WTC11 (cell line): ENCODE measurements around the gene KCNJ11. TPM values are rescaled to one million over a fixed set of nuclear protein-coding genes. Genes with fewer than 3 reads are reported as not detected.

Experiments used
- ATAC-seq: fragments of 200-7000 bp; cut with Tn5 transposase; 2 replicates; pipeline ENCODE4 v1.10.0; 2021; ENCODE audit warnings: mild to moderate bottlenecking, moderate library complexity
- Bru-seq: library from RNA; stranded (reverse); fragments of 400-500 nt; gene quantifications from one replicate; lab custom pipeline; 2021; lab: Mats Ljungman, UMichigan
- CTCF ChIA-PET: fragments of 300-600 bp; sonication (Branson Sonifier 250); formaldehyde crosslinking; loops from one replicate; lab custom pipeline; 2021; ENCODE audit warnings: antibody characterized with exemption; lab: Charles Lee
- POLR2A ChIA-PET: fragments of 350-600 bp; sonication (Branson Sonifier 250); formaldehyde crosslinking; loops from one replicate; lab custom pipeline; 2021; ENCODE audit warnings: antibody characterized with exemption; lab: Charles Lee
- DNase-seq: peaks from one replicate; pipeline ENCODE4 v3.0.0; 2021; ENCODE audit warnings: low spot score
- H3K27ac Mint-ChIP-seq: 2 replicates; pipeline ENCODE4 v1.8.0; 2021; ENCODE audit warnings: mixed read lengths
- H3K27me3 Mint-ChIP-seq: 2 replicates; pipeline ENCODE4 v1.8.0; 2021; ENCODE audit warnings: low read depth, mild to moderate bottlenecking, moderate library complexity, mixed read lengths
- H3K36me3 Mint-ChIP-seq: 2 replicates; pipeline ENCODE4 v1.8.0; 2021; ENCODE audit warnings: mixed read lengths
- H3K4me1 Mint-ChIP-seq: 2 replicates; pipeline ENCODE4 v1.8.0; 2022; ENCODE audit warnings: mixed read lengths
- H3K4me3 Mint-ChIP-seq: 2 replicates; pipeline ENCODE4 v1.8.0; 2021; ENCODE audit warnings: mild to moderate bottlenecking, moderate library complexity, mixed read lengths
- H3K9me3 Mint-ChIP-seq: 2 replicates; pipeline ENCODE4 v1.8.0; 2021; ENCODE audit warnings: mixed read lengths
- ATF1 ChIP-seq: sonication (generic); formaldehyde crosslinking; IDR thresholded peaks from 2 replicates; pipeline ENCODE4 v1.8.1; 2023; ENCODE audit warnings: mild to moderate bottlenecking, moderate library complexity, missing genetic modification reagents
- ATF2 ChIP-seq: sonication (generic); formaldehyde crosslinking; IDR thresholded peaks from 2 replicates; pipeline ENCODE4 v1.8.1; 2022; ENCODE audit warnings: low read depth, missing genetic modification reagents, borderline replicate concordance
- CBFB ChIP-seq: sonication (generic); formaldehyde crosslinking; IDR thresholded peaks from 2 replicates; pipeline ENCODE4 v1.8.1; 2022; ENCODE audit warnings: mild to moderate bottlenecking, low read depth, missing genetic modification reagents
- ESRRA ChIP-seq: sonication (generic); formaldehyde crosslinking; IDR thresholded peaks from 2 replicates; pipeline ENCODE4 v1.8.1; 2022; ENCODE audit warnings: mild to moderate bottlenecking, missing genetic modification reagents, borderline replicate concordance
- FOXK1 ChIP-seq: sonication (generic); formaldehyde crosslinking; IDR thresholded peaks from 2 replicates; pipeline ENCODE4 v1.8.0; 2022; ENCODE audit warnings: mild to moderate bottlenecking, moderate library complexity, missing genetic modification reagents
- FOXP4 ChIP-seq: sonication (generic); formaldehyde crosslinking; IDR thresholded peaks from 2 replicates; pipeline ENCODE4 v1.8.0; 2022; ENCODE audit warnings: mild to moderate bottlenecking, missing genetic modification reagents
- GTF2I ChIP-seq: fragments of 250-450 bp; sonication (Bioruptor Pico); conservative IDR thresholded peaks from 2 replicates; pipeline ENCODE4 v1.4.0; 2021; ENCODE audit warnings: mild to moderate bottlenecking
- HMGXB4 ChIP-seq: sonication (generic); formaldehyde crosslinking; IDR thresholded peaks from 2 replicates; pipeline ENCODE4 v1.8.1; 2023; ENCODE audit warnings: mild to moderate bottlenecking, moderate library complexity, missing genetic modification reagents
- JUN ChIP-seq: sonication (generic); formaldehyde crosslinking; IDR thresholded peaks from 2 replicates; pipeline ENCODE4 v1.8.0; 2023; ENCODE audit warnings: mild to moderate bottlenecking, missing genetic modification reagents
- MAX ChIP-seq: sonication (generic); formaldehyde crosslinking; IDR thresholded peaks from 2 replicates; pipeline ENCODE4 v1.8.0; 2022; ENCODE audit warnings: mild to moderate bottlenecking, missing genetic modification reagents
- NFATC4 ChIP-seq: fragments of 250-450 bp; sonication (Bioruptor Pico); IDR thresholded peaks from 2 replicates; pipeline ENCODE4 v1.9.0; 2021; ENCODE audit warnings: mild to moderate bottlenecking
- SP1 ChIP-seq: sonication (generic); formaldehyde crosslinking; conservative IDR thresholded peaks from 2 replicates; pipeline ENCODE4 v1.8.1; 2022; ENCODE audit warnings: missing genetic modification reagents
- USF1 ChIP-seq: sonication (generic); formaldehyde crosslinking; IDR thresholded peaks from 2 replicates; pipeline ENCODE4 v1.8.0; 2022; ENCODE audit warnings: mild to moderate bottlenecking, missing genetic modification reagents
- ZBTB43 ChIP-seq: sonication (generic); formaldehyde crosslinking; IDR thresholded peaks from 2 replicates; pipeline ENCODE4 v1.8.1; 2023; ENCODE audit warnings: mild to moderate bottlenecking, missing genetic modification reagents
- ZNF121 ChIP-seq: sonication (generic); formaldehyde crosslinking; IDR thresholded peaks from 2 replicates; pipeline ENCODE4 v1.8.0; 2023; ENCODE audit warnings: missing genetic modification reagents
- ZNF232 ChIP-seq: sonication (generic); formaldehyde crosslinking; IDR thresholded peaks from 2 replicates; pipeline ENCODE4 v1.8.0; 2022; ENCODE audit warnings: mild to moderate bottlenecking, missing genetic modification reagents
- ZNF416 ChIP-seq: fragments of 250-450 bp; sonication (Bioruptor Pico); IDR thresholded peaks from 2 replicates; pipeline ENCODE4 v1.9.0; 2021; ENCODE audit warnings: mild to moderate bottlenecking, inconsistent platforms
- ZNF423 ChIP-seq: fragments of 250-450 bp; sonication (Bioruptor Pico); IDR thresholded peaks from 2 replicates; pipeline ENCODE4 v2.1.2; 2022; ENCODE audit warnings: mild to moderate bottlenecking, moderate library complexity
- long read RNA-seq, 3 experiments: library from RNA in 1 of 3; library from capped mRNA in 1 of 3; library from polyadenylated mRNA in 1 of 3; unstranded in 2 of 3; stranded (forward) in 1 of 3; transcript quantifications; one replicate each; pipeline ENCODE4 v2.0.0, GENCODE V29; 2021
- total RNA-seq: library from RNA; stranded (reverse); gene quantifications from 3 replicates; pipeline ENCODE4 v1.2.3, GENCODE V29; 2021
- TF ChIP-seq, protein P1 (sequence below): fragments of 250-450 bp; sonication (Bioruptor Pico); IDR thresholded peaks from 2 replicates; pipeline ENCODE4 v2.1.2; 2022; ENCODE audit warnings: mild to moderate bottlenecking, moderate library complexity

The KCNJ11 gene
- total RNA-seq = 8.2 to 10.0 TPM (median 8.7 TPM) in 3 replicates
- Bru-seq, nascent RNA = percentile 52 among the genes with signal in this experiment
- long read RNA-seq, experiment 1, transcript KCNJ11-201 (1 exons, 2,801 nt) = major isoform, 10 of 11 reads
- long read RNA-seq, experiment 1, partial matches to known transcripts = 0 of 11 reads
- long read RNA-seq, experiment 1, other reads (novel, unspliced or antisense) = 0 of 11 reads
- long read RNA-seq, experiment 2, partial matches to known transcripts = 0 of 4 reads
- long read RNA-seq, experiment 2, other reads (novel, unspliced or antisense) = 0 of 4 reads
- long read RNA-seq, experiment 3 = 0 reads

- no peaks in the 10 kb centered on the region for H3K9me3 Mint-ChIP-seq
- H3K27me3 Mint-ChIP-seq = peaks cover 20% of the 10 kb centered on the region
- H3K4me3 Mint-ChIP-seq = peak within 1 kb of the TSS; percentile 67
- peaks cover 6% of the 10 kb centered on the region for H3K4me1 Mint-ChIP-seq
- H3K27ac Mint-ChIP-seq = no peak within 1 kb of the TSS
- ATAC-seq (peak; percentile 40), DNase-seq (peak; percentile 57)
- ChIA-PET CTCF (interaction anchor here (0.5 to 2.5 kb wide), 42 partner anchors 9 to 380 kb away, joined by 3 to 32 read pairs (median 5); partner anchors contain the start of genes ABCC8, MYOD1, NUCB2 and OTOG), POLR2A (no interaction called here)
- H3K36me3 Mint-ChIP-seq = peaks cover 10% of the 10 kb centered on the region; the same call in 1 of the 2 replicates
- no peak for TF ChIP-seq ZNF232 (CRISPR knock-in tag)
- TF ChIP-seq ZBTB43 = no peak
- TF ChIP-seq, protein P1, sequence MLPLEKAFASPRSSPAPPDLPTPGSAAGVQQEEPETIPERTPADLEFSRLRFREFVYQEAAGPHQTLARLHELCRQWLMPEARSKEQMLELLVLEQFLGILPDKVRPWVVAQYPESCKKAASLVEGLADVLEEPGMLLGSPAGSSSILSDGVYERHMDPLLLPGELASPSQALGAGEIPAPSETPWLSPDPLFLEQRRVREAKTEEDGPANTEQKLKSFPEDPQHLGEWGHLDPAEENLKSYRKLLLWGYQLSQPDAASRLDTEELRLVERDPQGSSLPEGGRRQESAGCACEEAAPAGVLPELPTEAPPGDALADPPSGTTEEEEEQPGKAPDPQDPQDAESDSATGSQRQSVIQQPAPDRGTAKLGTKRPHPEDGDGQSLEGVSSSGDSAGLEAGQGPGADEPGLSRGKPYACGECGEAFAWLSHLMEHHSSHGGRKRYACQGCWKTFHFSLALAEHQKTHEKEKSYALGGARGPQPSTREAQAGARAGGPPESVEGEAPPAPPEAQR = no peak
- TF ChIP-seq ATF2 (CRISPR knock-in tag) = no peak
- 0 out of 2 replicates have a peak, but pooled peaks have one; percentile 6 for TF ChIP-seq ZNF423 (CRISPR knock-in tag)
- TF ChIP-seq HMGXB4 = 0 out of 2 replicates have a peak, but pooled peaks have one; percentile 9
- 0 out of 2 replicates have a peak, but pooled peaks have one; percentile 13 for TF ChIP-seq SP1 (CRISPR knock-in tag)
- TF ChIP-seq NFATC4 (CRISPR knock-in tag) = no peak
These were observed at the start of gene KCNJ11 for GRCh38 chr11:17388609-17389210. KCNJ11 (minus strand) TSS chr11:17388659; CDS start chr11:17388091, 568 bp downstream.

- Mint-ChIP-seq H3K9me3 (peaks cover 8% of the 10 kb centered on the region), H3K27me3 (peaks cover 52% of the 10 kb centered on the region)
- ChIA-PET POLR2A (no interaction called here), CTCF (interaction anchor here (0.7 kb wide), 1 partner anchor 618 kb away, joined by 3 read pairs; no protein-coding TSS in a partner anchor)
- no peak for TF ChIP-seq ATF1
- no peak for TF ChIP-seq FOXK1 (CRISPR knock-in tag)
- TF ChIP-seq ESRRA (CRISPR knock-in tag) = no peak
- TF ChIP-seq JUN = no peak
- no peak for TF ChIP-seq CBFB
- TF ChIP-seq HMGXB4 = no peak
- TF ChIP-seq ZNF416 = no peak
- TF ChIP-seq USF1 (CRISPR knock-in tag) = no peak
- TF ChIP-seq GTF2I (CRISPR knock-in tag) = no peak
- no peak for TF ChIP-seq ZNF121 (CRISPR knock-in tag)
- TF ChIP-seq MAX (CRISPR knock-in tag) = no peak
- TF ChIP-seq FOXP4 = no peak
- TF ChIP-seq, all 79 proteins: peak for 0
- no peak for ATAC-seq
- no peak for DNase-seq
- Mint-ChIP-seq H3K27ac (no peak overlapping the region), H3K4me1 (peaks cover 11% of the 10 kb centered on the region), H3K36me3 (no peaks in the 10 kb centered on the region), H3K4me3 (no peak overlapping the region)
These were observed 48.9 kb upstream of the KCNJ11 start for GRCh38 chr11:17437366-17437765.
